ENCODE data around the gene SLC17A1.
"Not testable (repeated sequence)": the region's sequence is repeated elsewhere in the genome, so short reads cannot be mapped to it uniquely, and the experiment has no call there.

SLC17A1 gene

DNA sequence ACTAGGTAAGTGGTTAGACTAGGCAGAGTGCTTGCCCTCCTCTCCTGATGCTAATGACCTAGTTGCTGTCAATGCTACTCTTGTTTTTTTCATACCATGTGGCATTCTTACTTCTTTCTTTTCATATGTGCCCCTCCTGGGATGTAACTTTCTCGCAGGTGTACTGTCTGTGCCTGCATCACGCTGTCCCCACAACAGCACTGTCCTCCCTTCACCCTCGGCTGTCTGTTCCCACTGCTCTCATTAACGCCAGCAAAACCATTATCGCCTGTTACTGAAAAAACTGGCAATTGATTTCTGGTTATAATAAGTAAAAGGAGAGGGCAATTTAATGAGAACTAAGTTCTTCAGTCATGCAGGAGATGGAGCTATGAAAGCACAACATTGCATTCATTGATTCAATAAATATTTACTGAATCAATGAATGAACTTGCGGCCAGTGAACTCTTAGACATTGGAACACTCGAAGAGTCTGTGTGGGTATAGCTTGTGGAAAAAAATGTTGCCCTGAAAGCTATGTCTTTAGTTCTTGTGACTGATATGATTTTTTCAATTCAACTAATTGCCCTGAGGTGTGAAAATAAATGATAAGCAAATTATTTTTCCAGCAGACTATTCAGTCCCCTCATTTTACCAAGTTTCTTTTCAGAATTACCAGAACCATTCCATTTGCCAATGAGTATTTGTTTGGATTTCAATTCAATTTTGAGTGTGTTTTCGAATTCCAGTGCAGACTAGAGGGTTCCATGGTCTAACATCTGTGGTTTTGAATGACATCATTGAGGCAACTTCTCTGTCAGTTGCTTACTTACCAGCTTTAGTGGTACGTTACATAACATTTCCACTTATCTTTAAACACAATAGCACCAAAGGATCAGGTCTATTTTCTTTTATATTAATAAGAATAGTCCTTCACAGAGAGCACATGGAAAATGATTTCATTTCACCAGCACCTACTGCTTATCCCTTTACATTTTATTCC, 75.2 kb downstream of the SLC17A1 start:
- no peak for DNase-seq

DNA sequence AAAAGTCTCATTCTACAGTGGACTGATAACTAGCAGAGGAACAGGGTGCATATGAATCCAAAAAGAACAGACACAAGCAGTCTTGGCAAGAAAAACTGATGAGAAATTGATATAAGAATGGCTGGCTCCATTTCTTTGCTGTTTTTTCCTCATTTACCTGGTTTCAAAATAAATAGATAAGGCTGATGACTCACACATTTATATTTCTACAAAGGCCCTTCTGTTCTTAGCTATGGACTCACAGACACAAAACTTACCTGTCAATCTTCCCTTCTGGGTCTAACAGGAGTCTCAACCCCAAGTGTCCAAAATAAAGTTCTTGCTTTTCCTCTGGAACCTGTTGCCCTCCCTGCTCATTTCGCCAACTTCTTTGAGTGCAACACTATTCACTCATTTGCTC, 76.4 kb downstream of the SLC17A1 start:
- no peak for DNase-seq

DNA sequence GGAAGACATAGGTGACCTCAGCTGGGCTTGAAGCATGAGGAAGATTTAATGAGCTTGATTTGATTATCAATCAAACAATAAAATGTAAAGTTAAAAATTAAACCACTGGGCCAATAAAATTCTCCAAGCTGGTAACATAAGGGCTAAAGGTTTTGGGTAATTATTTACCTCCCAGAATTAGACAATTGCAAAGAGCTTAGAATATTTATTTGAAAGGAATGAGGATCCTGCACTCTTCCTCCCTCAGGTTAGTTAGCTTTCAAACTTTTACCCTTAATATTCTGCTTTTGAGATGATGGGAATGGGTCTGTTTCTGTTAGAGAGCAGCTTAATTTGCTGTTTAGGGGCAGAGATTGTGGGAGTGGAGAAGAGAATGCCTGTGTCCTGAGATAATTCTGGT, 77.3 kb downstream of the SLC17A1 start, which contains the start of gene SLC17A4:
Gene SLC17A4, plus strand, starts transcription at position 208 of the 400 bp plus-strand sequence. CDS start 7,221 bp downstream, outside the sequence.
- DNase-seq, result no peak

DNA sequence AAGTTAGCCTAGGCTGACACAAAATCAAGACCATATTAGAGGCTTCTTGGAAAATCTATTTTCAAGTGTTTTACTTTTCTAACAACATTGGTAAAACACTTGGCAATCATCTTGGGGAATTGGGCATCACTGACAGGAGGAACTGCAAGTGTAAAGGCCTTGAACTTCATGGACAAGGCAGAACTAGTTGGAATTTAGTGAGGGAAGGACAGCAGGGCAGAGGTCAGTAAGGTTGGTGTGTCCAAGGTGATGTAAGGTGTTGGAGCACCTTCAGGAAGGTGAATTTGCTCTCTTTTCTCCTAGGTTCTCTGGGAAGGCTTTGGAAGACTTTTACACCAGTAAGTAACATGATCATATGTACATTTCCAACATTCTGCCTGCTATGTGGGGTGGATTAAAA, 78.8 kb downstream of the SLC17A1 start:
- no peak for DNase-seq

DNA sequence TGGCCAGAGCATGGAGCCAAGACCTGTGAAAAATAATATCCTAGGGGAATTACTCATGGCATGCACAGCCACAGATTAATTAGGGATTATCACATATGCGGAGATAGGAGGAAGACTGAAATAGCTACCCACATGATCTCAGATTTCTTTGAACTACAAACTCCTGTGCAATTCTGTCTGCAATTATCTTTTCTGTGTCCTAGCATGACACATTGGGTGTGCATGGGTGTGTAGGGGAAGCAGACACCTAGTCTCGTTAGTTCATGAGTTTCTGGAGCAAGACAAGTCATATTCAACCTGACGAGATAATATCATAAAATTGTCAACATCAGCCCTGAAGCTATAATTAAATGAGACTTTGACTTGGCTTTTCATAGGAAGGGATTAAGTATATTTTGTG, 80.9 kb downstream of the SLC17A1 start:
- no peak for DNase-seq

DNA sequence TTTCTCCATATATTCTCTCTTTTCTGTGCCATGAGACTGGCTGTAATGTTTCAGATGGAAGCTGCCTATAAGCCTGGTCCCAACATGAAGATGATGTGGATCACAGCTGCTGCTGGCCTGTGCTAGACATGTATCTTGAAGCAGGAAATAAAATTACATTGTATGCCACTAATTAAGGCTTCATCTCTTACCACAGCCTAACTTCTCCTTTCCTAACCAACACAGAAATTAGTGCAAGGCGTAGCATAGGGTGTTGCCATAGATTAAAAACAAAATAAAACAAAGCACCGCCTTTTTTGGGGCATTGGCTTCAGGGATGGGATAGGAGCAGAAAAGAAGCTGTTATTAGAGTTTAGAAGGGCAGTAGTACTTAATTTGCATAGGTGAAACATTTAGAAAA, 82.0 kb downstream of the SLC17A1 start:
- no peak for DNase-seq

DNA sequence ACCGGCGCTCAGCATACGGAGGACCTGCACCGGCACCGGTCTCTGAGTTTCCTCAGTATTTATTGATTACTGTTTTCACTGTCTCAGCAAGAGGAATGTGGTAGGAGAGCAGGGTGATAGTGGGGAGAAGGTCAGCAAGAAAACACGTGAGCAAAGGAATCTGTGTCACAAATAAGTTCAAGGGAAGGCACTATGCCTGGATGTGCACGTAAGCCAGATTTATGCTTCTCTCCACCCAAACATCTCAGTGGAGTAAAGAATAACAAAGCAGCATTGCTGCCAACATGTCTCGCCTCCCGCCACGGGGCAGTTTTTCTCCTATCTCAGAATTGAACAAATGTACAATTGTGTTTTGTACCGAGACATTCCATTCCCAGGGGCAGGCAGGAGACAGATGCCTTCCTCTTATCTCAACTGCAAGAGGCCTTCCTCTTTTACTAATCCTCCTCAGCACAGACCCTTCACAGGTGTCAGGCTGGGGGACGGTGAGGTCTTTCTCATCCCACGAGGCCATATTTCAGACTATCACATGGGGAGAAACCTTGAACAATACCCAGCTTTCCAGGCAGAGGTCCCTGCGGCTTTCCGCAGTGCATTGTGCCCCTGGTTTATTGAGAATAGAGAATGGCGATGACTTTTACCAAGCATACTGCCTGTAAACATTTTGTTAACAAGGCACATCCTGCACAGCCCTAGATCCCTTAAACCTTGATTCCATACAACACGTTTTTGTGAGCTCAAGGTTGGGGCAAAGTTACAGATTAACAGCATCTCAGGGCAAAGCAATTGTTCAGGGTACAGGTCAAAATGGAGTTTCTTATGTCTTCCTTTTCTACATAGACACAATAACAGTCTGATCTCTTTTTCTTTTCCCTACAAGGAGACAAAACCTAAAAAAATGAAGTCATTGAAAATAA, 83.0 kb downstream of the SLC17A1 start:
- not testable (repeated sequence) for DNase-seq

DNA sequence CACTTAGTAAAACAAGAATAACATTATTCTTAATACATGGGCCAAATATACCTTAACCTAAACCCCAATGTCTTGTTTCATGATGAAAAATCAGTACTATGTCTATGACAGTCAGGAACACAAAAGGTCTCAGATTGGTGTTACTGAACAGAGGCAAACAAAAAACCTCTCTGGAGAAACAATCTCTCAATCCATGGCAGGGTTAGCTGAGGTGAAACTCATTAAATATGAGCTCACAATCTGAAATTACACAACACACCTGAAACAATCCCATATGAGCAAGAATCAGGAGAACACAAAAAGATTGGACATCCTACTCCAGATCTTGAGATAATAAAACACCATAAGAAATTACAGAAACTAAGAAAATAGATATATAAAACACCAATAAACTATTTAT, 83.8 kb downstream of the SLC17A1 start:
- no peak for DNase-seq

DNA sequence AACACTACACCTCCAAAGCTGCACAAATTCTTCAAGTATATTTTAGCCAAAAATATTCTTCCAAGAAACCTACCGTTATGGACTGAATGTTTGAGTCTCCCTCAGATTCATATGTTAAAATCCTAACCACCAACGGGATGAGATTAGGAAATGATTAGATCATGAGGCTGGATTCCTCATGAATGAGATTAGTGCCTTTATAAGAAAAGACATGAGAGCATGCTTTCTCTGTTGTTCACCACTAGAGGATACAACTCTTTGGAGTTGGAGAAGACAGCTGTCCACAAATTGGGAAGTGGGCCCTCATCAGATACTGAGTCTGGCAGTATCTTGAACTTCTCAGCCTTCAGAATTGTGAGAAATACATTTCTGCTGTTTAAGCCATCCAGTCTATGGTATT, 84.4 kb downstream of the SLC17A1 start:
- DNase-seq, result no peak

DNA sequence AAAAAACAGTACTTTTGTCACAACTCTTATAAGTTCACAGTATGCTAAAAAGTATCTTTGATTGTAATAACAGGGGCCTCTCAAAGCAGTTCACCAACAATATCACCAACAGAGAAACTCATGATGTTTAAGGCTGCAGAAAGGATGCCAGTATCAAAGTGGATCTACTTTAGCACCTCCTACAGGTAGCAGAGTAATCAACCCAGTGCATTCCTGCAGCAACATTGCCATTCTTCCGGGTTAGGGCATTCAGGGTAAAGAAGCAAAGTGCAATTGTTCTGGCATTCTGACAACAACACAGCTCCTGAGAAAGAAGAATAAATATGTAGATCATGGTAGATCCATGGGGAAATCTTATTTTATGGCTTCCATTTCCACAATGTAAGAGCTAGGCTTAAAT, 84.9 kb downstream of the SLC17A1 start:
- no peak for DNase-seq

DNA sequence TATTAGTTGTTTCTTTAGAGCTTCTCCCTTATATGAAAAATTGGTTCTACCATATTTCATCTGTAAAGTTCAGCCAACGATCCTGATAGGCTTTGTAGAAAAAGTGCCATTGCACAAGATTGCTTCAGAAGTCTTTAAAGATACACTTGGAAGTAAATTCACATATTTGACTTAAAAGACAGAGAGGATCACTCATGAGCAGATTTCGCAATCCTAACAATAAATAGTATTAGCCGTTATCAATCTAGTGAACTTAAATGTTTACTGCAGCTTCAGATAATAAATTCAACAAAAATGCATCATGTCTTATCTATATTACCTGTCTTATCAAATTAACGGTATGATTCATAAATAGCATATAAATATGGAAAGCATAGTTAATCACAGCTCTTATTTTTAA, 86.0 kb downstream of the SLC17A1 start:
- DNase-seq, result no peak

DNA sequence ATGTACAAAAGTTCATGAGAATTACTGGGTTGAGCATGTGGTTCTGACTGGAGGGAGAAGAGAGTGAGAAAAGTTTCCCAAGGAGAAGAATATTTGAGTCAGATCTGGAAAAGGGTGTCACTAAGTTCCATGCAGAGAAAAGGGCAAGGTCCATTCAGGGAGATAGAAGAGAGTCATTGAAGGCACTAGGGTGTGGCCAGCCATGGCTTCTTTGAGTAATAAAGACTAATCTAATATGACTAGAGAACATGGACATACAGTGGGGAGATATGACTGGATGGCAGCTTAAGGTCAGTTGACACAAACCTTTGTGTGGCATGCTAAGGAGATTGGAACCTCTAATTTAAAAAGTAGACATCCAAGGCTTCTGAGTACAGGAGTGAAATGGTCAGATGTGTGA, 88.0 kb downstream of the SLC17A1 start:
- DNase-seq, result no peak

DNA sequence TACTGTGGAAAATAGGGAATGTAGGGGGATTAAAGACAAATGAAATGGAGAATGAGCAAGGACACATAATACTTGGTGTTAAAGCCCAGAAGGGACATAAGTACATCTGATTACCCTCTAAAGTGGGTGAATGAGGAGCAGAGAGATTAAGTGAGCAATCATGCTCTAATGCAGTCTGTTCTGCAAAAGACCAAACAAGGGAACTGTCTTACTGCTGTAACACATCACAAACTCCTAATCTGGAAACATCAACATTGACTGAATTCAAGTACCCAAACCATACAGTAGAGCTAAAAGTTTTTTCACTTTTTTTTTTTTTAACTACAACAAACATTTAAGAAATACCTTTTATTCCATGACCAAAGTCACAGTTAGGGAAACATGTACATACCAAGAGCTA, 96.6 kb downstream of the SLC17A1 start:
- DNase-seq, result no peak
